ENCODE measurements around the gene OBSCN. TPM values are rescaled to one million over a fixed set of nuclear protein-coding genes. Genes with fewer than 3 reads are reported as not detected.

Gene OBSCN
- total and polyA plus RNA-seq, 9 donors = 184 to 401 (median 297) TPM

GRCh38 chr1:228407106-228408040 is 199.5 kb downstream of the OBSCN start:
- Histone ChIP-seq H3K27ac (ENCODE audit: low read length) (peak overlapping the region; percentile 35), H3K4me1 (ENCODE audit: control insufficient read depth, insufficient read depth, low read length) (peaks cover 23% of the 10 kb centered on the region)
- 6% methylated on average over 9 of the region's 29 CpGs for WGBS (ENCODE audit: insufficient coverage)

GRCh38 chr1:228408041-228408868 is 200.4 kb downstream of the OBSCN start:
- Histone ChIP-seq H3K4me3 (ENCODE audit: low read length) (no peak overlapping the region), H3K36me3 (ENCODE audit: control insufficient read depth, insufficient read depth, low read length) (peaks cover 9% of the 10 kb centered on the region), H3K9me3 (replicated peaks; ENCODE audit: control insufficient read depth, low read depth, low read length) (no peaks in the 10 kb centered on the region), H3K27me3 (ENCODE audit: control insufficient read depth, insufficient read depth, low read length) (no peaks in the 10 kb centered on the region), H3K4me1 (ENCODE audit: control insufficient read depth, insufficient read depth, low read length) (peaks cover 23% of the 10 kb centered on the region), H3K27ac (ENCODE audit: low read length) (no peak overlapping the region)
- DNase-seq = no peak
- WGBS (ENCODE audit: insufficient coverage) = 95% methylated on average over 20 of the region's 27 CpGs

More at GRCh38 chr1:228407106-228408040, 199.5 kb downstream of the OBSCN start:
- no peaks in the 10 kb centered on the region for H3K27me3 ChIP-seq (ENCODE audit: control insufficient read depth, insufficient read depth, low read length)
- DNase-seq = no peak
- H3K9me3 ChIP-seq (replicated peaks; ENCODE audit: control insufficient read depth, low read depth, low read length) = no peaks in the 10 kb centered on the region
- peaks cover 16% of the 10 kb centered on the region for H3K36me3 ChIP-seq (ENCODE audit: control insufficient read depth, insufficient read depth, low read length)
- peak overlapping the region; percentile 78 for H3K4me3 ChIP-seq (ENCODE audit: low read length)

DNA sequence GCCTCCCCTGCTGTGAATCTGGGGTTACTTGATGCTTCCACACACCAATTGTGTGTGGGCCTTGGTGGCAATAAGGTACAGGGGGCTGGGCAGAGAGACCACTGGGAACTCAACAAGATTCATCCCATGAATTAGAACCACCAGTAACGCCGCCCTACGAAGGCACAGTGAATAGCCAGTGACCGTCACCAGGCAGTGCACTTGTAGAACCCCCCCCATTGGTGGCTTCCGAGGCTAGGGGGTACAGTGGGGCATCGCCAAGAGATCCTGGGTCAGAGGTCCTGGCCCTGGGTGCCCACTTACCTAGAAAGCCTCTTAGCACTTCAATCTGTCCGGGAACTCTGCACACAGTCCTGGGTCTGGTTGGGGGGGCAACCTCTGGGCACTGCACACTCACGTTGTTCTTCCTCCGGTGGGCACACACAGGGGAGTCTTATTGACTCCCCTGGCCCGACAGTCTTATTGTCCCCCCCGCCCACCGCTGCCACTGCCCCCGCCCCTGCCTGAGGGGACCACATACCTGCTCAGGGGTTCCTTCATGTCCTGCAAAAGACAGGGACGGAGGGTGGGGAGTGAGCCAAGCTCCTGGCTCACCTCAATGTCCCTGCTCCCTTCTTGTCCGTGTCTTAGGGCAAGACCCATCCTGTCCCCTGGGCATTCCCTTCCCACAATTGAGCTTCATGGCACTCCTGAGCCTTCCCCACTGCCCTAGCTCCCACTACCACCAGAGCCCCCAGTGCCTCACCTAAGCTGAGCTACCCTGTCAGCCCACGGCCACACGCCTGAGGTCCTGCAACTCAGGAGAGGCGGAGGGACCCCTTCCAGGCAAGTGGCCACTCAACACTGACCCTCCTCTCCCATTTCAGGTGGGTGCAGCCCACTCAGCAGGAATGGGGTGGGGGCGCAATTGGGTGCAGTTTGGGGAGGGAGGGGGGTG is 201.3 kb downstream of the OBSCN start:
- Histone ChIP-seq H3K27me3 (ENCODE audit: control insufficient read depth, insufficient read depth, low read length) (no peaks in the 10 kb centered on the region), H3K9me3 (replicated peaks; ENCODE audit: control insufficient read depth, low read depth, low read length) (no peaks in the 10 kb centered on the region), H3K4me1 (ENCODE audit: control insufficient read depth, insufficient read depth, low read length) (peaks cover 23% of the 10 kb centered on the region), H3K27ac (ENCODE audit: low read length) (no peak overlapping the region), H3K4me3 (ENCODE audit: low read length) (no peak overlapping the region), H3K36me3 (ENCODE audit: control insufficient read depth, insufficient read depth, low read length) (peaks cover 6% of the 10 kb centered on the region)
- DNase-seq = no peak
- 88% methylated on average over 12 of the region's 19 CpGs for WGBS (ENCODE audit: insufficient coverage)

- H3K27ac ChIP-seq (ENCODE audit: low read length) = no peak overlapping the region
- 80% methylated on average over 5 of the region's 8 CpGs for WGBS (ENCODE audit: insufficient coverage)
- peaks cover 21% of the 10 kb centered on the region for H3K4me1 ChIP-seq (ENCODE audit: control insufficient read depth, insufficient read depth, low read length)
- H3K36me3 ChIP-seq (ENCODE audit: control insufficient read depth, insufficient read depth, low read length) = peaks cover 6% of the 10 kb centered on the region
- peaks cover 7% of the 10 kb centered on the region for H3K27me3 ChIP-seq (ENCODE audit: control insufficient read depth, insufficient read depth, low read length)
- H3K9me3 ChIP-seq (replicated peaks; ENCODE audit: control insufficient read depth, low read depth, low read length) = no peaks in the 10 kb centered on the region
- no peak for DNase-seq
- H3K4me3 ChIP-seq (ENCODE audit: low read length) = no peak overlapping the region
Measured at GRCh38 chr1:228410015-228410414, 202.2 kb downstream of the OBSCN start.

- Histone ChIP-seq H3K4me3 (ENCODE audit: low read length) (no peak overlapping the region), H3K27me3 (ENCODE audit: control insufficient read depth, insufficient read depth, low read length) (peaks cover 14% of the 10 kb centered on the region), H3K9me3 (replicated peaks; ENCODE audit: control insufficient read depth, low read depth, low read length) (no peaks in the 10 kb centered on the region), H3K4me1 (ENCODE audit: control insufficient read depth, insufficient read depth, low read length) (peaks cover 21% of the 10 kb centered on the region), H3K27ac (ENCODE audit: low read length) (no peak overlapping the region), H3K36me3 (ENCODE audit: control insufficient read depth, insufficient read depth, low read length) (peaks cover 6% of the 10 kb centered on the region)
- DNase-seq = no peak
- 78% methylated on average over 11 of the region's 11 CpGs for WGBS (ENCODE audit: insufficient coverage)
Measured at GRCh38 chr1:228410671-228411070, 202.8 kb downstream of the OBSCN start.

- no peak for DNase-seq
- no peaks in the 10 kb centered on the region for H3K9me3 ChIP-seq (replicated peaks; ENCODE audit: control insufficient read depth, low read depth, low read length)
- 94% methylated on average over 3 of the region's 5 CpGs for WGBS (ENCODE audit: insufficient coverage)
- H3K27ac ChIP-seq (ENCODE audit: low read length) = no peak overlapping the region
- peaks cover 18% of the 10 kb centered on the region for H3K27me3 ChIP-seq (ENCODE audit: control insufficient read depth, insufficient read depth, low read length)
- H3K36me3 ChIP-seq (ENCODE audit: control insufficient read depth, insufficient read depth, low read length) = peaks cover 6% of the 10 kb centered on the region
- peaks cover 23% of the 10 kb centered on the region for H3K4me1 ChIP-seq (ENCODE audit: control insufficient read depth, insufficient read depth, low read length)
- no peak overlapping the region for H3K4me3 ChIP-seq (ENCODE audit: low read length)
Measured at GRCh38 chr1:228411121-228411520, 203.3 kb downstream of the OBSCN start.

GRCh38 chr1:228411548-228412430 is 203.9 kb downstream of the OBSCN start:
- Histone ChIP-seq H3K4me3 (ENCODE audit: low read length) (no peak overlapping the region), H3K9me3 (replicated peaks; ENCODE audit: control insufficient read depth, low read depth, low read length) (no peaks in the 10 kb centered on the region), H3K27me3 (ENCODE audit: control insufficient read depth, insufficient read depth, low read length) (peaks cover 25% of the 10 kb centered on the region), H3K4me1 (ENCODE audit: control insufficient read depth, insufficient read depth, low read length) (peaks cover 29% of the 10 kb centered on the region), H3K27ac (ENCODE audit: low read length) (no peak overlapping the region), H3K36me3 (ENCODE audit: control insufficient read depth, insufficient read depth, low read length) (peaks cover 6% of the 10 kb centered on the region)
- no peak for DNase-seq
- 89% methylated on average over 5 of the region's 9 CpGs for WGBS (ENCODE audit: insufficient coverage)

DNA sequence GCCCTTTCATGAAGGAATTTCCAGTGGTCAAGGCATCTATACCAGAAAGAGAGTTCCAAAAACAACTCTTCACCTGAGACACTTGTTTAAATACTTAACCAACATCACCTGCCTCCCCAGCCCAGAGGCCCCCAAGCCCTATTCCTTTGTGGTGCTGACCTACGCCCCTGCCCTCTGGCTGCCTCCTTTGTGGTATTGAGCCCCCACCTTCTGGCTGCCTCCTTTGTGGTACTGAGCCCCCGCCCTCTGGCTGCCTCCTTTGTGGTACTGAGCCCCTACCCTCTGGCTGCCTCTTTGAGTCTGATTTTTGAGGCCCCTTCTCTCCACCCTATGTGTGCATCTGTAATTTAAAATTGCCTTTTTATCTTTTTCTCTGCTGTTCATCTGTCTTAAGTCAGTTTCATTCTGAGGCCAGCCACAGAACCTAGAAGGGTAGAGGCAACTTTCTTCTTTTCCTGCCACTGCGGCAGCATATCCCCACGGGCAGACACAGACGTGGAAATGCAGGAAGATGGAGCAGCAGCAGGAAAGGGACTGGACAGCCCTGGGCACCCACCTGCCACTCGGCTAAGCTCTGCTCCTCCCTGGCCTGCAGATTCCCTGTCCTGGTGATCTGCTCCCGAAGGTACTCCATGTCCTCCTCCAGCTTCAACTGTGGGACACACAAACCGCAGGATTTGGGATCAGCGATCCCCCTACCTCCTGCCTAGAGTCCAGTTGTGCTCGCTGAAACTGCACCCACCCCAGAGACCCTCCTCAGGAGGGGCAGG is 205.6 kb downstream of the OBSCN start:
- WGBS (ENCODE audit: insufficient coverage) = 90% methylated on average over 7 of the region's 10 CpGs
- H3K36me3 ChIP-seq (ENCODE audit: control insufficient read depth, insufficient read depth, low read length) = peaks cover 6% of the 10 kb centered on the region
- peaks cover 41% of the 10 kb centered on the region for H3K27me3 ChIP-seq (ENCODE audit: control insufficient read depth, insufficient read depth, low read length)
- H3K27ac ChIP-seq (ENCODE audit: low read length) = no peak overlapping the region
- H3K9me3 ChIP-seq (replicated peaks; ENCODE audit: control insufficient read depth, low read depth, low read length) = no peaks in the 10 kb centered on the region
- peaks cover 23% of the 10 kb centered on the region for H3K4me1 ChIP-seq (ENCODE audit: control insufficient read depth, insufficient read depth, low read length)
- no peak for DNase-seq
- H3K4me3 ChIP-seq (ENCODE audit: low read length) = no peak overlapping the region

Measured in muscle of leg (tissue), 11 donors.